GM12878 (cell line): ENCODE measurements around the gene PTX4. TPM values are rescaled to one million over a fixed set of nuclear protein-coding genes. Genes with fewer than 3 reads are reported as not detected.

Experiments
- ATAC-seq: fragments of 200-7000 bp; cut with Tn5 transposase; 3 replicates; pipeline ENCODE4 v1.9.1; 2020; ENCODE audit warnings: mild to moderate bottlenecking, moderate library complexity
- BruUV-seq: library from RNA; stranded (reverse); fragments of 400-500 nt; replicated peaks from 2 replicates; lab custom pipeline; 2021; lab: Mats Ljungman, UMichigan
- CTCF ChIA-PET: fragments of 300-600 bp; sonication (Branson Sonifier 250); formaldehyde crosslinking; extraction: SDS; loops from one replicate; lab custom pipeline; 2021; ENCODE audit warnings: inconsistent platforms; lab: Yijun Ruan, JAX
- POLR2A ChIA-PET: fragments of 350-600 bp; formaldehyde crosslinking; extraction: SDS; loops from one replicate; lab custom pipeline; 2021; ENCODE audit warnings: inconsistent platforms; lab: Charles Lee
- RAD21 ChIA-PET: fragments of 300-600 bp; sonication (Branson Sonifier 250); formaldehyde crosslinking; loops from one replicate; lab custom pipeline; 2023; ENCODE audit warnings: antibody characterized with exemption; ENCODE audit not compliant: unreplicated experiment; lab: Charles Lee
- SMC1A ChIA-PET: fragments of 300-600 bp; sonication (Branson Sonifier 250); formaldehyde crosslinking; loops from one replicate; lab custom pipeline; 2023; ENCODE audit not compliant: unreplicated experiment, uncharacterized antibody; lab: Charles Lee
- DNase-seq: peaks from one replicate; pipeline ENCODE4 v3.0.0-alpha.2; 2011; ENCODE audit warnings: low read depth, low spot score
- FAIRE-seq: peaks from 3 replicates; lab custom pipeline; 2011; peaks lifted over from hg19 to GRCh38; lab: Jason Lieb, UNC
- H2AFZ ChIP-seq: 2 replicates; pipeline ENCODE4 v1.6.0; 2011; ENCODE audit warnings: low read depth, low read length, control low read depth; ENCODE audit not compliant: control insufficient read depth
- H3K27ac ChIP-seq: 2 replicates; pipeline ENCODE4 v1.5.1; 2011; ENCODE audit warnings: control low read depth; ENCODE audit not compliant: control insufficient read depth, insufficient read depth
- H3K27me3 ChIP-seq, 2 experiments: replicated peaks in 1 of 2; 2 replicates each; pipeline versions ENCODE4 v1.6.0 to v1.6.1; 2011; ENCODE audit warnings: low read length in 1 of 2; ENCODE audit not compliant: control insufficient read depth in 2 of 2, insufficient read depth in 2 of 2
- H3K36me3 ChIP-seq, 2 experiments: 2 replicates each; pipeline ENCODE4 v1.5.1; 2011; ENCODE audit warnings: low read length in 1 of 2; ENCODE audit not compliant: control insufficient read depth in 2 of 2, insufficient read depth in 2 of 2
- H3K4me1 ChIP-seq: 2 replicates; pipeline ENCODE4 v1.6.1; 2011; ENCODE audit warnings: mild to moderate bottlenecking, low read length, moderate library complexity, mixed read lengths; ENCODE audit not compliant: control insufficient read depth, insufficient read depth
- H3K4me2 ChIP-seq: 2 replicates; pipeline ENCODE4 v1.6.0; 2011; ENCODE audit warnings: control low read depth; ENCODE audit not compliant: control insufficient read depth, insufficient read depth
- H3K4me3 ChIP-seq: fragments of 200-600 bp; sonication (generic); 2 replicates; pipeline ENCODE4 v1.5.1; 2016
- H3K79me2 ChIP-seq: 2 replicates; pipeline ENCODE4 v1.6.0; 2011; ENCODE audit warnings: low read length; ENCODE audit not compliant: control insufficient read depth, insufficient read depth
- H3K9ac ChIP-seq: 2 replicates; pipeline ENCODE4 v1.8.0; 2011; ENCODE audit warnings: low read length, control low read depth, mixed read lengths; ENCODE audit not compliant: control insufficient read depth, insufficient read depth
- H3K9me3 ChIP-seq: replicated peaks from 3 replicates; pipeline ENCODE4 v1.5.1; 2011; ENCODE audit warnings: mild to moderate bottlenecking, low read length; ENCODE audit not compliant: control insufficient read depth, insufficient read depth
- H4K20me1 ChIP-seq: 2 replicates; pipeline ENCODE4 v1.6.0; 2011; ENCODE audit not compliant: control insufficient read depth, insufficient read depth
- CBX5 ChIP-seq: sonication (generic); IDR thresholded peaks from 2 replicates; pipeline ENCODE4 v1.6.1; 2016; ENCODE audit warnings: low read depth, moderate library complexity, mild to moderate bottlenecking, inconsistent platforms
- CREM ChIP-seq: IDR thresholded peaks from 2 replicates; pipeline ENCODE4 v1.6.1; 2014; ENCODE audit warnings: antibody characterized with exemption, low read depth
- MEF2A ChIP-seq: IDR thresholded peaks from 2 replicates; pipeline ENCODE4 v1.6.1; 2011; ENCODE audit warnings: low read depth, mild to moderate bottlenecking, low read length, moderate library complexity; ENCODE audit not compliant: insufficient read depth
- NR2F1 ChIP-seq: fragments of 450-650 bp; conservative IDR thresholded peaks from 2 replicates; pipeline ENCODE4 v1.6.1; 2017; ENCODE audit warnings: mild to moderate bottlenecking
- POLR2AphosphoS2 ChIP-seq: IDR thresholded peaks from 2 replicates; pipeline ENCODE4 v1.6.1; 2011; ENCODE audit warnings: low read depth, mild to moderate bottlenecking, low read length, improper control_type of control experiment, moderate library complexity
- RUNX3 ChIP-seq: IDR thresholded peaks from 2 replicates; pipeline ENCODE4 v1.6.1; 2012; ENCODE audit warnings: low read length, inconsistent platforms
- SPI1 ChIP-seq: IDR thresholded peaks from 2 replicates; pipeline ENCODE4 v1.6.1; 2011; ENCODE audit warnings: low read depth, mild to moderate bottlenecking, low read length, moderate library complexity, borderline replicate concordance; ENCODE audit not compliant: insufficient read depth
- ZSCAN29 ChIP-seq: fragments of 450-650 bp; IDR thresholded peaks from 2 replicates; pipeline ENCODE4 v1.6.1; 2017; ENCODE audit warnings: mild to moderate bottlenecking, moderate library complexity
- WGBS: methylation state at CpG from one replicate; pipeline ENCODE4 v1.1.6; 2016; ENCODE audit warnings: low lambda C conversion rate; ENCODE audit not compliant: insufficient replicate concordance, insufficient coverage; ENCODE audit errors: missing lambda C conversion rate; 5-methylcytosine and 5-hydroxymethylcytosine counted together
- in situ Hi-C: fragments of 300-500 bp; cut with MboI; formaldehyde crosslinking; loops from 9 replicates; pipeline ENCODE4 v1.14.3; 2018; ENCODE audit warnings: mixed read lengths
- intact Hi-C: fragments of 100-400 bp; cut with micrococcal nuclease; formaldehyde crosslinking; loops from one replicate; pipeline ENCODE4 v1.14.2; 2022; ENCODE audit not compliant: unreplicated experiment
- polyA plus RNA-seq, 11 experiments: library from polyadenylated mRNA; depleted of rRNA in 4 of 11; unstranded in 6 of 11; stranded (reverse) in 5 of 11; fragments of >200 nt; fragmentation: Nextera tagmentation in 4 of 11; fragmentation: Illumina TruSeq in 1 of 11; extraction: Ambion mirVana in 4 of 11; extraction: Trizol in 1 of 11; gene quantifications; 1 replicate in 1 of 11; 2 replicates in 10 of 11; pipeline versions ENCODE4 v1.2.1 to v1.2.3, GENCODE V29; 2011 to 2016; ENCODE audit warnings: inconsistent platforms in 2 of 11, missing spikeins in 2 of 11, low read depth in 1 of 11
- total RNA-seq, 4 experiments: library from RNA; depleted of rRNA in 3 of 4; stranded (reverse); fragments of >200 nt in 3 of 4; fragmentation: Illumina TruSeq in 1 of 4; extraction: Trizol in 1 of 4; gene quantifications; 2 replicates each; pipeline versions ENCODE4 v1.2.1 to v1.2.3, GENCODE V29; 2013 to 2021
- TF ChIP-seq, protein P1 (sequence below): IDR thresholded peaks from 2 replicates; pipeline ENCODE4 v1.6.1; 2012; ENCODE audit warnings: low read depth, low read length, improper control_type of control experiment

The PTX4 gene
- total and polyA plus RNA-seq, 10 of the 15 experiments (the other 5 are each of a cell fraction or from before 2014, with no cell fraction given) = not detected

DNA sequence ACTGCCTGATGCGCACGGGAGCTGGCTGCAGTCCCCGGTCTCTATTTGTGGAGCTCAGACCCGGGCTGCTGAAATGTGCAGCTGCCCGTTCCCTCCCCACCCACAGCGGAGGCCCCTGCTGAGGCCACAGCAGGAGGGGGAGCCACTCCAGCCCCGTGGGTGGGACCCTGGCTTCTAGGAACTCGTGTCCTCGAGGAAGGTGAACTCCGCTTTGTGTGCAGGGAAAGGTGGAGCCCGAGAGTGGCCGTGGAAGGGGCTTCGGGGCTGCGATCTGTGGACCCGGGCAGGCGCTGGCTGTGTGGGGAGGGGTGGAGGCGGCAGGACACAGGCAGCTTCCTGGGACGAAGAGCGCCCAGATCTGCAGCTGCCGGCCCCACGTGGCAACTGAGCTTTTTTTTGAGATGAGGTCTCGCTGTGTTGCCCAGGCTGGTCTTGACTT is 47.3 kb downstream of the PTX4 start:
- Histone ChIP-seq H3K4me1 (no peaks in the 10 kb centered on the region), H3K36me3 (no peaks in the 10 kb centered on the region), H4K20me1 (no peaks in the 10 kb centered on the region), H3K27ac (no peak overlapping the region), H3K27me3 (no peaks in the 10 kb centered on the region), H3K9me3 (no peaks in the 10 kb centered on the region), H3K9ac (no peak overlapping the region), H3K4me2 (no peak overlapping the region), H3K4me3 (no peak overlapping the region), H3K79me2 (no peaks in the 10 kb centered on the region), H2AFZ (no peak overlapping the region)
- ATAC-seq (no peak), DNase-seq (no peak), FAIRE-seq (no peak)
- intact Hi-C loops = no loop called here
- TF ChIP-seq RUNX3 (no peak), MEF2A (no peak), SPI1 (no peak), CREM (no peak), CBX5 (no peak), ZSCAN29 (no peak), NR2F1 (no peak), POLR2AphosphoS2 (no peak)
- TF ChIP-seq, protein P1, sequence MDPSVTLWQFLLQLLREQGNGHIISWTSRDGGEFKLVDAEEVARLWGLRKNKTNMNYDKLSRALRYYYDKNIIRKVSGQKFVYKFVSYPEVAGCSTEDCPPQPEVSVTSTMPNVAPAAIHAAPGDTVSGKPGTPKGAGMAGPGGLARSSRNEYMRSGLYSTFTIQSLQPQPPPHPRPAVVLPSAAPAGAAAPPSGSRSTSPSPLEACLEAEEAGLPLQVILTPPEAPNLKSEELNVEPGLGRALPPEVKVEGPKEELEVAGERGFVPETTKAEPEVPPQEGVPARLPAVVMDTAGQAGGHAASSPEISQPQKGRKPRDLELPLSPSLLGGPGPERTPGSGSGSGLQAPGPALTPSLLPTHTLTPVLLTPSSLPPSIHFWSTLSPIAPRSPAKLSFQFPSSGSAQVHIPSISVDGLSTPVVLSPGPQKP = no peak
- SMC1A ChIA-PET = no interaction called here
- CTCF ChIA-PET = no interaction called here
- no TSS peak for BruUV-seq
- RAD21 ChIA-PET = interaction anchor here (1.0 to 1.3 kb wide), 2 partner anchors 8 to 12 kb away, joined by 3 read pairs; no protein-coding TSS in a partner anchor
- POLR2A ChIA-PET = interaction anchor here (1.1 to 1.3 kb wide), 2 partner anchors 21 kb away, joined by 4 to 5 read pairs; partner anchors contain the start of gene UQCC4
- 56% methylated on average over 21 of the region's 22 CpGs for WGBS
- in situ Hi-C loops = no loop called here
